Tibial nerve (tissue), 3 donors: ENCODE results near the gene RALGDS.

Experiments used
- POLR2A ChIP-seq, 2 donors: fragments of 450-650 bp; IDR thresholded peaks; one replicate each; pipeline ENCODE4 v1.6.1; 2017; ENCODE audit warnings: antibody characterized with exemption in 2 of 2, mild to moderate bottlenecking in 2 of 2, moderate library complexity in 2 of 2
- TF ChIP-seq, protein P1 (sequence below), 5 experiments: fragments of 200-600 bp in 3 of 5; fragments of 450-650 bp in 2 of 5; sonication (generic) in 3 of 5; IDR thresholded peaks; one replicate each; pipeline ENCODE4 v1.5.1; 2016 to 2019; ENCODE audit warnings: antibody characterized with exemption in 5 of 5, mild to moderate bottlenecking in 3 of 5, moderate library complexity in 2 of 5

DNA sequence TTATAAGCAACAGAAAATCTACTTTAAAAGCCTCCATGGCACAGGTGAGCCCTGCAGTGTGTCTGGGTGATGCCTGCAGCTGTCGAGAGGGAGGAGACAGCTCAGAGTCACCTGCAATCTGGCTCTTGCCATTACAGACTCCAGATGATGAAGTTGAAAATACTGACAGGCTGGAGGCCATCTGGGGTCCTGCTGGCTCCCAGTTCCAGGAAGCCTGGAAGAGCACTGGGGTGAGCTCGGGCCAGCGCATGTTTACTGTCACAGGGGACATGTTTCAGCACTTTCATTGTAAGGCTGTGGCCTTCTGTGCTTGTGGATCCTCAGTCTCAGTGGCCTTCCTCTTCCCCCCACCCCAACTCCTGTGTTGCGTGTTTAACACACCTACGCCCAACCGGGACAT lies 30.9 kb downstream of the RALGDS start:
- TF ChIP-seq, protein P1, sequence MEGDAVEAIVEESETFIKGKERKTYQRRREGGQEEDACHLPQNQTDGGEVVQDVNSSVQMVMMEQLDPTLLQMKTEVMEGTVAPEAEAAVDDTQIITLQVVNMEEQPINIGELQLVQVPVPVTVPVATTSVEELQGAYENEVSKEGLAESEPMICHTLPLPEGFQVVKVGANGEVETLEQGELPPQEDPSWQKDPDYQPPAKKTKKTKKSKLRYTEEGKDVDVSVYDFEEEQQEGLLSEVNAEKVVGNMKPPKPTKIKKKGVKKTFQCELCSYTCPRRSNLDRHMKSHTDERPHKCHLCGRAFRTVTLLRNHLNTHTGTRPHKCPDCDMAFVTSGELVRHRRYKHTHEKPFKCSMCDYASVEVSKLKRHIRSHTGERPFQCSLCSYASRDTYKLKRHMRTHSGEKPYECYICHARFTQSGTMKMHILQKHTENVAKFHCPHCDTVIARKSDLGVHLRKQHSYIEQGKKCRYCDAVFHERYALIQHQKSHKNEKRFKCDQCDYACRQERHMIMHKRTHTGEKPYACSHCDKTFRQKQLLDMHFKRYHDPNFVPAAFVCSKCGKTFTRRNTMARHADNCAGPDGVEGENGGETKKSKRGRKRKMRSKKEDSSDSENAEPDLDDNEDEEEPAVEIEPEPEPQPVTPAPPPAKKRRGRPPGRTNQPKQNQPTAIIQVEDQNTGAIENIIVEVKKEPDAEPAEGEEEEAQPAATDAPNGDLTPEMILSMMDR (IDR thresholded peaks at IDR 0.05) = no peak
- TF ChIP-seq POLR2A (IDR thresholded peaks at IDR 0.05) = no peak
